HG03025 (cell line): ENCODE data around the gene PPT1.
"Not testable (repeated sequence)": the region's sequence is repeated elsewhere in the genome, so short reads cannot be mapped to it uniquely, and the experiment has no call there.

ENCODE experiments used
- ATAC-seq: cut with Tn5 transposase; IDR thresholded peaks from one replicate; pipeline ENCODE4 v1.9.1; 2021; ENCODE audit warnings: mild to moderate bottlenecking, moderate library complexity; ENCODE audit not compliant: unreplicated experiment, low FRiP score

The PPT1 gene

GRCh38 chr1:40092706-40093639, 4.1 kb downstream of the PPT1 start:
- no peak for ATAC-seq

- ATAC-seq, result no peak
These were observed 4.8 kb downstream of the PPT1 start for GRCh38 chr1:40092241-40092640.

GRCh38 chr1:40090652-40091355, 6.2 kb downstream of the PPT1 start:
- no peak for ATAC-seq

- ATAC-seq, result not testable (repeated sequence)
These were observed 12.3 kb downstream of the PPT1 start for GRCh38 chr1:40084750-40085149.

GRCh38 chr1:40081871-40082270, 15.2 kb downstream of the PPT1 start:
- ATAC-seq, result no peak

- ATAC-seq, result no peak
These were observed 17.2 kb downstream of the PPT1 start for GRCh38 chr1:40079774-40080400.

- ATAC-seq, result no peak
These were observed 18.3 kb downstream of the PPT1 start for GRCh38 chr1:40078512-40079333.

- no peak for ATAC-seq
These were observed 20.1 kb downstream of the PPT1 start for GRCh38 chr1:40076895-40077312.

GRCh38 chr1:40075266-40075665, 21.8 kb downstream of the PPT1 start:
- ATAC-seq, result no peak

GRCh38 chr1:40073062-40073461, 24.0 kb downstream of the PPT1 start:
- no peak for ATAC-seq

- ATAC-seq, result no peak
These were observed 24.9 kb downstream of the PPT1 start for GRCh38 chr1:40072142-40072541.

GRCh38 chr1:40067851-40068250, 29.2 kb downstream of the PPT1 start:
- ATAC-seq, result no peak

GRCh38 chr1:40067023-40067422, 30.0 kb downstream of the PPT1 start:
- ATAC-seq, result no peak

GRCh38 chr1:40064797-40065499, 32.1 kb downstream of the PPT1 start:
- no peak for ATAC-seq

- no peak for ATAC-seq
These were observed 36.9 kb downstream of the PPT1 start for GRCh38 chr1:40059960-40060750.

- ATAC-seq, result no peak
These were observed 37.6 kb downstream of the PPT1 start for GRCh38 chr1:40059338-40059959.

- ATAC-seq, result no peak
These were observed 38.4 kb downstream of the PPT1 start for GRCh38 chr1:40058453-40059337.

- ATAC-seq, result no peak
These were observed 39.0 kb downstream of the PPT1 start for GRCh38 chr1:40058097-40058452.
